ENCODE results near the gene TFDP1.

The TFDP1 gene

DNA sequence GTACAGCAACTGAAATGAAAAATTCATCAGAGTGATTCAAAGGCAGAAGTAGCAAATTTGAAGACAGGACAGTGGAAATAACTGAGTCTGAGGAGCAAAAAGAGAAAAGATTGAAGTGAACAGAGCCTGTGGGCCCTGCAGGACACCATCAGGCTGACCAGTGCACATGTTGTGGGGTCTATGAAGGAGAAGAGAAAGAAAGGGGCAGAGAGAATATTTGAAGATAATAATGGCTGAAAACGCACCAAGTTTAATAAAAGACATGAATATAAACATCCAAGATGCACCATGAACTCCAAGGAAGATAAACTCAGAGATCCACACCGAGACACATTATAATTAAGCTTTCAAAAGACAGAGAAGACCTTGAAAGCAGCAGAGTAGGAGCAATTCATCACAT is 58.0 kb downstream of the TFDP1 start:
- in situ Hi-C loops (cut with MboI; ENCODE audit: low sequenced_read_pairs, unreplicated experiment) = no loop called here
- TF ChIP-seq, protein P1, sequence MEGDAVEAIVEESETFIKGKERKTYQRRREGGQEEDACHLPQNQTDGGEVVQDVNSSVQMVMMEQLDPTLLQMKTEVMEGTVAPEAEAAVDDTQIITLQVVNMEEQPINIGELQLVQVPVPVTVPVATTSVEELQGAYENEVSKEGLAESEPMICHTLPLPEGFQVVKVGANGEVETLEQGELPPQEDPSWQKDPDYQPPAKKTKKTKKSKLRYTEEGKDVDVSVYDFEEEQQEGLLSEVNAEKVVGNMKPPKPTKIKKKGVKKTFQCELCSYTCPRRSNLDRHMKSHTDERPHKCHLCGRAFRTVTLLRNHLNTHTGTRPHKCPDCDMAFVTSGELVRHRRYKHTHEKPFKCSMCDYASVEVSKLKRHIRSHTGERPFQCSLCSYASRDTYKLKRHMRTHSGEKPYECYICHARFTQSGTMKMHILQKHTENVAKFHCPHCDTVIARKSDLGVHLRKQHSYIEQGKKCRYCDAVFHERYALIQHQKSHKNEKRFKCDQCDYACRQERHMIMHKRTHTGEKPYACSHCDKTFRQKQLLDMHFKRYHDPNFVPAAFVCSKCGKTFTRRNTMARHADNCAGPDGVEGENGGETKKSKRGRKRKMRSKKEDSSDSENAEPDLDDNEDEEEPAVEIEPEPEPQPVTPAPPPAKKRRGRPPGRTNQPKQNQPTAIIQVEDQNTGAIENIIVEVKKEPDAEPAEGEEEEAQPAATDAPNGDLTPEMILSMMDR (IDR thresholded peaks at IDR 0.05; ENCODE audit: borderline replicate concordance, control extremely low read depth, extremely low read depth, insufficient read depth, missing control alignments) = no peak
- no peak for DNase-seq (ENCODE audit: low spot score)

DNA sequence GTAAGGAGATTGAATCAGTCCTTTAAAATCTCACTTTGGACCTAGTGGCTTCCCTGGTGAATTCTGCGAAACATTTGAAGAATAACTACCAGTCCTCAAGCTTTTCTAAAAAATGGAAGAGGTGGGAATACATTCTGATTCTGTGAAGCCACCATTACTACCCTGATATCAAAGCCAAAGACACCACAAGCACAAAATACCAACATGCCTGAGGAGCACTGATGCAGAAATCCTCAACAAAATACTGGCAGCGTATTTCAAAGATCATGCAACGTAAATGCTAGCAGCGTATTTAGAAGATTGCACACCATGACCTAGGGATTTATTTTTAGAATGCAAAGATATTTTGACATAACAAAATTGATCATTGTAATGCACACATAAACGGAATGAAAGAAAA is 59.0 kb downstream of the TFDP1 start:
- in situ Hi-C loops (cut with MboI; ENCODE audit: low sequenced_read_pairs, unreplicated experiment) = no loop called here
- TF ChIP-seq, protein P1 (IDR thresholded peaks at IDR 0.05; ENCODE audit: borderline replicate concordance, control extremely low read depth, extremely low read depth, insufficient read depth, missing control alignments) = no peak
- DNase-seq (ENCODE audit: low spot score) = no peak

DNA sequence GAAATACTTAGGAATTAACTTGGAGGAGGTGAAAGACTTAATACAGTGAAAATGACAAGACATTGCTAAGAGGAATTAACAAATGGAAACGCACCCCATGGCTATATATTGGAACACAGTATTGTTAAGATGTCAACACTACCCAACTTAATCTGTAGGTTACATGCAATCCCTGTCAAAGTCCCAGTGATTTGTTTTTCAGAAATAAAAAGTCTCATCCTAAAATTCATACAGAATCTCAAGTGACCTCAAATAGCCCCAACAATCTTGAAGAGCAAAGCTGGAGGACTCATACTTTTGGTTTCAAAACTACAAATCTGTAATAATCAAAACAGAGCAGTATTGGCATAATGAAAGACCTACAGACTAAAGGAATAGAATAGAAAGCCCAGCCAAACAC is 60.2 kb downstream of the TFDP1 start:
- in situ Hi-C loops (cut with MboI; ENCODE audit: low sequenced_read_pairs, unreplicated experiment) = no loop called here
- TF ChIP-seq, protein P1 (IDR thresholded peaks at IDR 0.05; ENCODE audit: borderline replicate concordance, control extremely low read depth, extremely low read depth, insufficient read depth, missing control alignments) = no peak
- no peak for DNase-seq (ENCODE audit: low spot score)

DNA sequence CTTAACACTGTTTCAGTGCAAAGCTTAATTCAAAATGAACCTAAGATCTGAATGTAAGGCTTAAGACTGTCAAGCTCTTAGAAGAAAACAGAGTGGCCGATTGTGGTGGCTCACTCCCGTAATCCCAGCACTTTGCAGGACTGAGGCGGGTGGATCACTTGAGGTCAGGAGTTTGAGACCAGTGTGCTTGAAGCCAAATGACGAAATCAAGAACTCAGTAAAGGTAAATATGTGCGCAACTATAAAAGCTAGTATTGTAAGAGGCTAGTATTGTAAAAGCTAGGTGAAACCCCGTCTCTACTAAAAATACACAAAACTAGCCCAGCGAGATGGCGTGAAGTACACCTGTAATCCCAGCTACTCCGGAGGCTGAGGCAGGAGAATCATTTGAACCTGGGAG is 60.8 kb downstream of the TFDP1 start:
- DNase-seq (ENCODE audit: low spot score) = no peak
- TF ChIP-seq, protein P1 (IDR thresholded peaks at IDR 0.05; ENCODE audit: borderline replicate concordance, control extremely low read depth, extremely low read depth, insufficient read depth, missing control alignments) = no peak
- in situ Hi-C loops (cut with MboI; ENCODE audit: low sequenced_read_pairs, unreplicated experiment) = no loop called here

DNA sequence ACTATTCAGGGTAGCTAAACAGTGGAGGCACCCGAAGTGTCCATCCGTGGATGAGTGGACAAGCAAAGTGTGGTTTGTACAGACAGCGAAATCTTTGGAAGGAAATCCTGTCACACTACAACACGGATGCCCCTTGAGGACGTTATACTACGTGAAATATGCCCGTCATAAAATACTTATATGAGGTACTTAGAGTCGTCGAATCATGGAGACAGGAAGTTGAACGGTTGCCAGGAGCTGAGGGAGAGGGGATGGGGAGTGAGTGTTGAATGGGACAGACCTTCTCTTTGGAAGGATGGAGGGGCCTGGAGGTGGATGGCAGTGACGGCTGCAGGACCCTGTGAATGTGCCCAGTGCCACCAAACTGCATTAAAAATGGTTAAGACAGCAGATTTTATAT is 61.8 kb downstream of the TFDP1 start:
- no peak for DNase-seq (ENCODE audit: low spot score)
- in situ Hi-C loops (cut with MboI; ENCODE audit: low sequenced_read_pairs, unreplicated experiment) = no loop called here
- TF ChIP-seq, protein P1 (IDR thresholded peaks at IDR 0.05; ENCODE audit: borderline replicate concordance, control extremely low read depth, extremely low read depth, insufficient read depth, missing control alignments) = no peak

DNA sequence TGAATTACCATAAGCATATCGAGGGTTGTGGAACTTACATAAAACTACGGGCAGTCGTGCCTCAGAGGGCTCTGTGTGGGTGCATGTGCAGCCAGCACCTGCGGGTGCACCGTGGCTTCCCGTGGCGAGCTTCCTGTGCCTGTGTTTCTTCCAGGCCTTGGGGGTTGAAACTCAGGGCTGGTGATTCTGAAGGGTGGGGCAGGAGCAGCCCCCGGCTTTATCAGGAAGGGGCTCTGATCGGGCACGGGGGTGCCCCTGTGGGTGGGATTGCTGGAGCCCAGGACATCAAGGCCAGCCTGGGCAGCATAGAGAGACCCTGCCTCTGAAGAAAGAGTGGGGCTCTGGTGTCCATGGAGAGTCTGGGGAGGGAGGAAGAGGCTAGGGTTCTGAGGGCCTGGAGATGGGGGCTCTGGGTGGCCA is 62.4 kb downstream of the TFDP1 start:
- DNase-seq (ENCODE audit: low spot score) = no peak
- in situ Hi-C loops (cut with MboI; ENCODE audit: low sequenced_read_pairs, unreplicated experiment) = no loop called here
- TF ChIP-seq, protein P1 (IDR thresholded peaks at IDR 0.05; ENCODE audit: borderline replicate concordance, control extremely low read depth, extremely low read depth, insufficient read depth, missing control alignments) = no peak

Measured in GM13976 (cell line).